DOHH2 (cell line): ENCODE results near the gene PAN2.

Experiments used
- H3F3A ChIP-seq: fragments of 200-600 bp; sonication (generic), shearing (Covaris generic); 2 replicates; pipeline ENCODE4 v1.6.0; 2016; ENCODE audit warnings: antibody characterized with exemption, mild to moderate bottlenecking; ENCODE audit not compliant: control insufficient read depth, insufficient read depth
- H3K27ac ChIP-seq: fragments of 200-600 bp; sonication (generic); 2 replicates; pipeline ENCODE4 v1.5.1; 2014; ENCODE audit warnings: low read depth, mild to moderate bottlenecking, low read length, moderate library complexity
- H3K27me3 ChIP-seq: fragments of 200-600 bp; sonication (generic); 2 replicates; pipeline ENCODE4 v1.6.1; 2014; ENCODE audit warnings: mild to moderate bottlenecking, low read length, mixed read lengths; ENCODE audit not compliant: control insufficient read depth
- H3K36me3 ChIP-seq: fragments of 200-600 bp; sonication (generic); 2 replicates; pipeline ENCODE4 v1.6.1; 2014; ENCODE audit warnings: mild to moderate bottlenecking, low read length, moderate library complexity, mixed read lengths; ENCODE audit not compliant: control insufficient read depth
- H3K4me1 ChIP-seq: fragments of 200-600 bp; sonication (generic); 2 replicates; pipeline ENCODE4 v1.6.1; 2014; ENCODE audit warnings: mild to moderate bottlenecking, low read length, mixed read lengths; ENCODE audit not compliant: control insufficient read depth
- H3K4me2 ChIP-seq: fragments of 200-600 bp; sonication (generic); 2 replicates; pipeline ENCODE4 v1.6.0; 2014; ENCODE audit warnings: mild to moderate bottlenecking, low read length, moderate library complexity
- H3K4me3 ChIP-seq: fragments of 200-600 bp; sonication (generic); 2 replicates; pipeline ENCODE4 v1.5.1; 2014; ENCODE audit warnings: mild to moderate bottlenecking, low read length, mixed read lengths
- H3K79me2 ChIP-seq: fragments of 200-600 bp; sonication (generic); 2 replicates; pipeline ENCODE4 v1.6.1; 2014; ENCODE audit warnings: mild to moderate bottlenecking, low read length, mixed read lengths; ENCODE audit not compliant: control insufficient read depth
- H3K9me2 ChIP-seq: fragments of 200-600 bp; sonication (generic); replicated peaks from 2 replicates; pipeline ENCODE4 v1.6.1; 2014; ENCODE audit warnings: mild to moderate bottlenecking, low read length, mixed read lengths; ENCODE audit not compliant: control insufficient read depth
- H3K9me3 ChIP-seq: fragments of 200-600 bp; sonication (generic); 2 replicates; pipeline ENCODE4 v1.6.1; 2014; ENCODE audit warnings: antibody characterized with exemption, low read length, mixed read lengths; ENCODE audit not compliant: control insufficient read depth, insufficient read depth
- H4K20me1 ChIP-seq: fragments of 200-600 bp; sonication (generic); 2 replicates; pipeline ENCODE4 v1.6.0; 2014; ENCODE audit warnings: low read depth, mild to moderate bottlenecking, antibody characterized with exemption, low read length, moderate library complexity; ENCODE audit not compliant: control insufficient read depth, insufficient read depth
- EZH2phosphoT487 ChIP-seq: fragments of 200-600 bp; sonication (generic); IDR thresholded peaks from 2 replicates; pipeline ENCODE4 v1.6.1; 2017; ENCODE audit warnings: borderline replicate concordance, mild to moderate bottlenecking, antibody characterized with exemption, low read length, moderate library complexity, mixed read lengths
- TF ChIP-seq, protein P1 (sequence below): fragments of 200-600 bp; sonication (generic); IDR thresholded peaks from one replicate; pipeline ENCODE4 v1.5.1; 2014; ENCODE audit warnings: antibody characterized with exemption, mild to moderate bottlenecking, low read depth, low read length; ENCODE audit not compliant: poor library complexity, severe bottlenecking

PAN2 gene

DNA sequence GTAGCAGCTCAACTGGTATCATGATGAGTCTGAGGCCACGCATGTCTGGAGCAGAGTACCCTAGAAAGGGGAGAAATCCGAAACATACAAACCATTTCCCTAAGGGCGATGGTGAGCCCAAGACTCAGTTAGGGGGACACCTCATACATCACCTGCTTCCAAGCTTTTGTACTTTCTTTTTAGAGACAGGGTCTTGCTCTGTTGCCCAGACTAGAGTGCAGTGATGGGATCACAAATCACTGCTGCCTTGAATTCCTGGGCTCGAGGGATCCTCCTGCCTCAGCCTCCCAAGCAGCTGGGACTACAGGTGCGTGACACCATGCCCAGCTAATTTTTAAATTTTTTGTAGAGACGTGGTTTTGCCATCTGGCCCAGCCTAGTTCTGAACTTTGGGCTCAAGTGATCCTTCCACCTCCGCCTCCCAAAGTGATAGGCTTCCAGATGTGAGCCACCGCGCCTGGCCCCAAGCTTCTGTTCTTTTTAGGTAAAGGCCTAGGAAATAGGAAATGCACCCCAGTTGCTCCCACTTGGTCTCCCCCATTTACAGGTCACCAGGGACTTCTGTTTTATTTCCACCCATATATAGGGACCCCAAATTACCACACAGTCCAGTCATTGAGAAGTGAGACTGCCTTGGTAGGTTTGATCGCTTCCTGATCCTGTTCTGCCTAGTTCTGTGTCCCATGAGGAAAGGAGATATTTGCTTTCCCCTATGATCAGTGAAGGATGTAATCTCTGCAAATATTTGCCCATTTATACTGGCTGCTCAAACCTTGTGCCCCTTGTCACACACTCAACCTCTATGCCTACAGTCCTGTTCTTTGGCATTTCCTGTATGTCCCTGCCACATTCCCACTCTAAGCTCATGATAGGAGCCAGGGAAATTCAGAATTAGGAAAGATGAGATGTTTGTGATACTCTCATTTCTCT is 28.6 kb upstream of the PAN2 start, which contains the start of gene APOF:
Gene APOF, minus strand, starts transcription at position 728 of the 930 bp plus-strand sequence. Its CDS starts 112 bp downstream, at position 616.
- H3K4me1 ChIP-seq = peaks cover 48% of the 10 kb centered on the region
- H3K27ac ChIP-seq = no peak within 1 kb of the TSS
- H3K4me2 ChIP-seq = peak within 1 kb of the TSS; percentile 71; the same call in 1 of the 2 replicates

GRCh38 chr12:56361487-56362129 is 27.8 kb upstream of the PAN2 start:
- no peaks in the 10 kb centered on the region for H3K9me3 ChIP-seq
- TF ChIP-seq, protein P1, sequence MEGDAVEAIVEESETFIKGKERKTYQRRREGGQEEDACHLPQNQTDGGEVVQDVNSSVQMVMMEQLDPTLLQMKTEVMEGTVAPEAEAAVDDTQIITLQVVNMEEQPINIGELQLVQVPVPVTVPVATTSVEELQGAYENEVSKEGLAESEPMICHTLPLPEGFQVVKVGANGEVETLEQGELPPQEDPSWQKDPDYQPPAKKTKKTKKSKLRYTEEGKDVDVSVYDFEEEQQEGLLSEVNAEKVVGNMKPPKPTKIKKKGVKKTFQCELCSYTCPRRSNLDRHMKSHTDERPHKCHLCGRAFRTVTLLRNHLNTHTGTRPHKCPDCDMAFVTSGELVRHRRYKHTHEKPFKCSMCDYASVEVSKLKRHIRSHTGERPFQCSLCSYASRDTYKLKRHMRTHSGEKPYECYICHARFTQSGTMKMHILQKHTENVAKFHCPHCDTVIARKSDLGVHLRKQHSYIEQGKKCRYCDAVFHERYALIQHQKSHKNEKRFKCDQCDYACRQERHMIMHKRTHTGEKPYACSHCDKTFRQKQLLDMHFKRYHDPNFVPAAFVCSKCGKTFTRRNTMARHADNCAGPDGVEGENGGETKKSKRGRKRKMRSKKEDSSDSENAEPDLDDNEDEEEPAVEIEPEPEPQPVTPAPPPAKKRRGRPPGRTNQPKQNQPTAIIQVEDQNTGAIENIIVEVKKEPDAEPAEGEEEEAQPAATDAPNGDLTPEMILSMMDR = no peak
- H3K27ac ChIP-seq = no peak overlapping the region
- H3K4me2 ChIP-seq = peak overlapping the region; percentile 71
- no peaks in the 10 kb centered on the region for H3K9me2 ChIP-seq
- H3K79me2 ChIP-seq = peaks cover 22% of the 10 kb centered on the region
- no peaks in the 10 kb centered on the region for H3K27me3 ChIP-seq
- H3F3A ChIP-seq = no peaks in the 10 kb centered on the region
- no peaks in the 10 kb centered on the region for H4K20me1 ChIP-seq
- peaks cover 42% of the 10 kb centered on the region for H3K4me1 ChIP-seq
- peaks cover 8% of the 10 kb centered on the region for H3K36me3 ChIP-seq
- H3K4me3 ChIP-seq = no peak overlapping the region

More for the DNA sequence above, 28.6 kb upstream of the PAN2 start, which contains the start of gene APOF:
- Histone ChIP-seq H3K79me2 (peaks cover 22% of the 10 kb centered on the region), H3K9me2 (no peaks in the 10 kb centered on the region), H3K9me3 (no peaks in the 10 kb centered on the region), H4K20me1 (no peaks in the 10 kb centered on the region), H3F3A (no peaks in the 10 kb centered on the region), H3K36me3 (peaks cover 8% of the 10 kb centered on the region), H3K4me3 (no peak within 1 kb of the TSS), H3K27me3 (no peaks in the 10 kb centered on the region)
- no peak for TF ChIP-seq EZH2phosphoT487
- TF ChIP-seq, protein P1 = no peak

DNA sequence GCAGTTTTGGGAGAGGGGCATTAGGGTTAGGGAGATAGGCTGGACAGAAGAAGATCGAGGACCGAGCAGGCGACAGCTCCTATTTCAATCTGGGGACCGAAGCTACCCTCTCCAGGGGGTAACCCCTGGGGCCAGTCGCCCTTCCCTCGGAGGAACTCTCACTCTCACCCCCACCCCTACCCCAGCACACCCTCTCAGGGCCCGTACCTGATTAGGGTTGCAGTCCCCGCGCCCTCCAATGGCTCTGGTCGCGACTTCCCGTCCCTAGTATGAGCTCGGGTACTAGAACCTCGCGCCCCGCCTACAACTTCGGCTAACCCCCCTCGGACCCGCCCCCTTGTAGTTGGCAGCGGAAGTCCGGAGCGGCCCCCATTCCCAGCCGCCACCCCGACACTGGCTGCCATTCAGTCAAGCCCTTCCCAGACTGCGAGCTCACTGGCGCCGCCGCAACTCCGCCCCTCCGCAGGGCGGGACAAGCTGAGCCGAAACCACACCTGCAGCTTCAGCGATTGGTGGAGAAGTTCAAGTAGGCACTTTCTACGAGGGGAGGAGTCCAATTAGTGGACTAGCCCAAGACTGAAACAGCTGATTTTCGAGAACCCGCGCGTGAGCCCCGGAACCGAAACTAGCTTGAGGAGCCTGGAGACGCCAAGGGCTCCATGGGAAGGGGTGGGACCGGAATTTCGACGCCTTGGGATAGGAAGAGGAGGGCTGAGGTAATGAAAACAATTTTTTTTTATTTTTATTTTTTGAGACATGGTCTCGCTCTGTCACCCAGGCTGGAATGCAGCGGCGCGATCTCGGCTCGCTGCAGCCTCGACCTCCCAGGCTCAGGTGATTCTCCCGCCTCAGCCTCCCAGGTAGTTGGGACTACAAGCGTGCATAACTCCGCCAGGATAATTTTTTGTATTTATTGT is 26.3 kb upstream of the PAN2 start, which contains the start of gene STAT2:
Gene STAT2, minus strand, starts transcription at position 257 of the 917 bp plus-strand sequence. CDS start 3,536 bp downstream, outside the sequence.
- peak within 1 kb of the TSS; percentile 90 for H3K4me3 ChIP-seq
- H3F3A ChIP-seq = no peaks in the 10 kb centered on the region
- peaks cover 21% of the 10 kb centered on the region for H3K36me3 ChIP-seq
- H3K9me3 ChIP-seq = no peaks in the 10 kb centered on the region
- H3K79me2 ChIP-seq = peaks cover 22% of the 10 kb centered on the region
- H4K20me1 ChIP-seq = no peaks in the 10 kb centered on the region
- no peaks in the 10 kb centered on the region for H3K9me2 ChIP-seq
- peak within 1 kb of the TSS; percentile 94 for H3K4me2 ChIP-seq
- TF ChIP-seq, protein P1 = no peak
- no peak for TF ChIP-seq EZH2phosphoT487
- no peaks in the 10 kb centered on the region for H3K27me3 ChIP-seq
- H3K27ac ChIP-seq = peak within 1 kb of the TSS; percentile 20
- peaks cover 38% of the 10 kb centered on the region for H3K4me1 ChIP-seq
